Ectodermal cell (in vitro differentiated cells): ENCODE measurements around the gene EPAS1.

Source experiments
- H3K27ac ChIP-seq: 2 replicates; pipeline ENCODE4 v1.7.0; 2013; ENCODE audit warnings: mild to moderate bottlenecking, low read depth, low read length; ENCODE audit not compliant: insufficient read depth, poor library complexity, severe bottlenecking
- H3K27me3 ChIP-seq: 2 replicates; pipeline ENCODE4 v1.7.0; 2013; ENCODE audit warnings: mild to moderate bottlenecking, low read length; ENCODE audit not compliant: insufficient read depth, control insufficient read depth, poor library complexity, severe bottlenecking
- H3K36me3 ChIP-seq: one replicate; pipeline ENCODE4 v1.7.0; 2013; ENCODE audit warnings: low read length; ENCODE audit not compliant: control insufficient read depth, insufficient read depth
- H3K4me1 ChIP-seq: one replicate; pipeline ENCODE4 v1.7.0; 2013; ENCODE audit warnings: low read length; ENCODE audit not compliant: control insufficient read depth, insufficient read depth
- H3K4me3 ChIP-seq: 2 replicates; pipeline ENCODE4 v1.7.0; 2013; ENCODE audit warnings: low read depth, low read length, control low read depth; ENCODE audit not compliant: insufficient read depth
- H3K9me3 ChIP-seq: 2 replicates; pipeline ENCODE4 v1.7.0; 2013; ENCODE audit warnings: mild to moderate bottlenecking, low read length, moderate library complexity; ENCODE audit not compliant: control insufficient read depth
- WGBS, 2 experiments: methylation state at CpG; one replicate each; pipeline ENCODE4 v1.1.7; 2013; ENCODE audit warnings: missing lambda C conversion rate in 2 of 2; 5-methylcytosine and 5-hydroxymethylcytosine counted together

Gene EPAS1

GRCh38 chr2:46338674-46339073 lies 41.5 kb downstream of the EPAS1 start:
- Histone ChIP-seq H3K4me1 (peaks cover 20% of the 10 kb centered on the region), H3K4me3 (no peak overlapping the region), H3K27ac (no peak overlapping the region), H3K27me3 (no peaks in the 10 kb centered on the region), H3K36me3 (no peaks in the 10 kb centered on the region), H3K9me3 (no peaks in the 10 kb centered on the region)
- 91% methylated on average over 4 of the region's 4 CpGs for WGBS, 2 experiments

- Histone ChIP-seq H3K36me3 (no peaks in the 10 kb centered on the region), H3K4me3 (no peak overlapping the region), H3K27me3 (no peaks in the 10 kb centered on the region), H3K9me3 (no peaks in the 10 kb centered on the region), H3K4me1 (peaks cover 20% of the 10 kb centered on the region), H3K27ac (no peak overlapping the region)
- WGBS, 2 experiments, result 96 to 97% methylated on average over 3 to 5 of the region's 6 CpGs
Measured at GRCh38 chr2:46339200-46339599, 42.0 kb downstream of the EPAS1 start.

- Histone ChIP-seq H3K4me1 (peaks cover 20% of the 10 kb centered on the region), H3K4me3 (no peak overlapping the region), H3K36me3 (no peaks in the 10 kb centered on the region), H3K9me3 (no peaks in the 10 kb centered on the region), H3K27ac (no peak overlapping the region), H3K27me3 (no peaks in the 10 kb centered on the region)
- WGBS, 2 experiments, result 93 to 94% methylated on average over 12 of the region's 12 CpGs
Measured at GRCh38 chr2:46339676-46340459, 42.7 kb downstream of the EPAS1 start.

- no peaks in the 10 kb centered on the region for H3K27me3 ChIP-seq
Measured at GRCh38 chr2:46340740-46341420, 43.7 kb downstream of the EPAS1 start.

GRCh38 chr2:46342566-46343315 lies 45.5 kb downstream of the EPAS1 start:
- 92 to 93% methylated on average over 8 of the region's 9 CpGs for WGBS, 2 experiments
- H3K9me3 ChIP-seq, result no peaks in the 10 kb centered on the region
- H3K4me1 ChIP-seq, result no peaks in the 10 kb centered on the region
- no peak overlapping the region for H3K4me3 ChIP-seq
- H3K27me3 ChIP-seq, result no peaks in the 10 kb centered on the region
- no peaks in the 10 kb centered on the region for H3K36me3 ChIP-seq
- no peak overlapping the region for H3K27ac ChIP-seq

More at GRCh38 chr2:46340740-46341420, 43.7 kb downstream of the EPAS1 start:
- Histone ChIP-seq H3K36me3 (no peaks in the 10 kb centered on the region), H3K27ac (no peak overlapping the region), H3K4me1 (peaks cover 10% of the 10 kb centered on the region), H3K4me3 (no peak overlapping the region), H3K9me3 (no peaks in the 10 kb centered on the region)
- WGBS, 2 experiments, result 87 to 95% methylated on average over 3 to 4 of the region's 4 CpGs

DNA sequence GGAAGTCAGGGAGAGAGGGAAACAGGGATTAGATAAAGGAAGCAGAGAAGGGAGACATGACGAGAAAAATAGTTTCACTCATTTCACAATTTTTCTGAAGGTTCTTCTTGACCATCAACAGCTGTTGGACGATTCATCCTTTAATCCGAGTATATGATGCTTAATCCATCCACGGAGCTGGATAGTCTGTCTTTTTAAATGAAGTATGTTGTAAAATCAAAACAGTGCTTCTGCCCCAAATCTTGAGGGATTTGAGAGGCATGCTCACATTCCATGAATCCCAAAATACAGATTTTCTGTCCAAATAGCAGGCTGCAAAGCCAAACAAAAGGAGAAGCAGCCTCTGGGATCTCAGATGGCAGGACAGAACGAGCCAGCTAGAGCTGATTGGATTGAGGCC lies 47.5 kb downstream of the EPAS1 start:
- Histone ChIP-seq H3K27ac (no peak overlapping the region), H3K27me3 (no peaks in the 10 kb centered on the region), H3K4me1 (no peaks in the 10 kb centered on the region), H3K36me3 (no peaks in the 10 kb centered on the region), H3K4me3 (no peak overlapping the region), H3K9me3 (no peaks in the 10 kb centered on the region)
- WGBS, 2 experiments, result 95 to 97% methylated on average over 5 of the region's 5 CpGs

DNA sequence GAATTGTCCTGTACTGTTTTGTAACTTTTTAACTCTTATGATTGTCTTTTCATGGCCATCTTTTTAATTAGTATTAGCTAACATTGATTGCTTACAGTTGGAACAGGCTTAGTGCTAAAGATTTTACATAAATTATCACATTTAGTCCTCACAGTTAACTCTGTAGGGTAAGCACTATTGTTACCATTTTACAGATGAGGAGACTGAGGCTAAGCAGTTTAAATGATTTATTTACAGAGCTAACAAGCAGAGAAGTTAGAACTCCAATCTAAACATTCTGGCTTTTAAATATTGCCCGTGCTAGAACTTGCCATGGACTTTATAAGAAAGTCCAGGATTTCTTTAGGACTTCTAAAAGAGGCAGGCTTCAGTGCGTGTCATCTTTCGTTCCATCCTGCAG lies 48.6 kb downstream of the EPAS1 start:
- Histone ChIP-seq H3K4me3 (no peak overlapping the region), H3K4me1 (no peaks in the 10 kb centered on the region), H3K27ac (no peak overlapping the region), H3K36me3 (no peaks in the 10 kb centered on the region), H3K9me3 (no peaks in the 10 kb centered on the region), H3K27me3 (no peaks in the 10 kb centered on the region)
- WGBS, 2 experiments, result 80 to 87% methylated on average over 3 of the region's 3 CpGs

- no peaks in the 10 kb centered on the region for H3K4me1 ChIP-seq
- H3K27ac ChIP-seq, result no peak overlapping the region
- H3K9me3 ChIP-seq, result no peaks in the 10 kb centered on the region
- H3K27me3 ChIP-seq, result no peaks in the 10 kb centered on the region
- H3K36me3 ChIP-seq, result no peaks in the 10 kb centered on the region
- 95% methylated on average over 10 of the region's 10 CpGs for WGBS, 2 experiments
- H3K4me3 ChIP-seq, result no peak overlapping the region
Measured at GRCh38 chr2:46346719-46347118, 49.5 kb downstream of the EPAS1 start.

DNA sequence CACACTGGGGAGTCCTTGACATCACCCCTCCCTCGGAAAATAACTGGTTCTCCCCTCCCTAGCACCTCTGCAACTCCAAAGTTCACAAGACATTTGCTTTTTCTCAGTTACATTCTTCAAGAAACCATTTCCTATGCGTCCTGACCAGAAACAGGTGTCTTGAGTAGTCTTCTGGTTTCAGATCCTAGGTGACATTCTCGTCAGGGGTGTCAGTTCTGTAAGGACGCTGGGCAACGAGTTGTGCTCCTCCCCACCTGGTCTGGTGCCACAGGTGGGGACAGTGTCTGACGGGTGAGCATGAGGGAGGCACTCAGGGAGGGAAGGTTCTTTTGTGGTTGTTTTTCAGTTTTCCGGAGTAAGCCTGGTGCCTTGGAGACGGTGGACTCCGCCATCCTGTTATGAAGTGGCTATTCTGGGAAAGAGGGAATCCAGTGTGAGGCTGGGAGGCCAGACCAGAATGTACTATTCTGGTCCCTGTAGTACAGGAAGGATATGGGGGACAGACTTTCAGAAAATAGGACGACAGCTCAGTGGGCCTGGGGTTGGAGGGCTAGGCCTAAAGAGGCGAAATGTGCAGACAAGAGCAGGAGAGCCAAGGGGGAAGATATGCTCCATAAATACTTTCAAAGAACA lies 50.6 kb downstream of the EPAS1 start:
- WGBS, 2 experiments, result 92 to 93% methylated on average over 11 of the region's 11 CpGs
- no peaks in the 10 kb centered on the region for H3K27me3 ChIP-seq
- no peaks in the 10 kb centered on the region for H3K36me3 ChIP-seq
- no peak overlapping the region for H3K4me3 ChIP-seq
- H3K27ac ChIP-seq, result no peak overlapping the region
- H3K9me3 ChIP-seq, result no peaks in the 10 kb centered on the region
- H3K4me1 ChIP-seq, result no peaks in the 10 kb centered on the region

GRCh38 chr2:46349115-46349547 lies 51.9 kb downstream of the EPAS1 start:
- Histone ChIP-seq H3K27me3 (no peaks in the 10 kb centered on the region), H3K4me3 (no peak overlapping the region), H3K4me1 (no peaks in the 10 kb centered on the region), H3K36me3 (no peaks in the 10 kb centered on the region), H3K9me3 (no peaks in the 10 kb centered on the region), H3K27ac (no peak overlapping the region)
- WGBS, 2 experiments, result 77 to 78% methylated on average over 6 of the region's 6 CpGs
